Tibial nerve (tissue), 4 donors: ENCODE results near the gene PCOLCE2.

ENCODE experiments used
- CTCF ChIP-seq, 5 experiments: fragments of 200-600 bp in 3 of 5; fragments of 450-650 bp in 2 of 5; sonication (generic) in 3 of 5; IDR thresholded peaks; one replicate each; pipeline ENCODE4 v1.5.1; 2016 to 2019; ENCODE audit warnings: antibody characterized with exemption in 5 of 5, mild to moderate bottlenecking in 3 of 5, moderate library complexity in 2 of 5
- EP300 ChIP-seq, 2 donors: sonication (generic); formaldehyde crosslinking; IDR thresholded peaks; one replicate each; pipeline ENCODE4 v1.6.1; 2017; ENCODE audit warnings: antibody characterized with exemption in 2 of 2, mild to moderate bottlenecking in 1 of 2
- POLR2A ChIP-seq, 2 donors: fragments of 450-650 bp; IDR thresholded peaks; one replicate each; pipeline ENCODE4 v1.6.1; 2017; ENCODE audit warnings: antibody characterized with exemption in 2 of 2, mild to moderate bottlenecking in 2 of 2, moderate library complexity in 2 of 2

GRCh38 chr3:142863010-142863817 lies 25.7 kb downstream of the PCOLCE2 start:
- TF ChIP-seq POLR2A (IDR thresholded peaks at IDR 0.05) (no peak), CTCF (IDR thresholded peaks at IDR 0.05) (no peak), EP300 (IDR thresholded peaks at IDR 0.05) (peak in 1 of 2 donors; percentile 28)
